HG03354 (cell line): Measurements from ENCODE around the gene RIN2.
A peak's percentile ranks its signal among the peaks of the same experiment; 100 is the strongest.
"Not testable (repeated sequence)": the region's sequence is repeated elsewhere in the genome, so short reads cannot be mapped to it uniquely, and the experiment has no call there.

Source experiments
- ATAC-seq: cut with Tn5 transposase; IDR thresholded peaks from one replicate; pipeline ENCODE4 v1.9.1; 2021; ENCODE audit warnings: mild to moderate bottlenecking; ENCODE audit not compliant: unreplicated experiment, poor library complexity, severe bottlenecking

Gene RIN2

DNA sequence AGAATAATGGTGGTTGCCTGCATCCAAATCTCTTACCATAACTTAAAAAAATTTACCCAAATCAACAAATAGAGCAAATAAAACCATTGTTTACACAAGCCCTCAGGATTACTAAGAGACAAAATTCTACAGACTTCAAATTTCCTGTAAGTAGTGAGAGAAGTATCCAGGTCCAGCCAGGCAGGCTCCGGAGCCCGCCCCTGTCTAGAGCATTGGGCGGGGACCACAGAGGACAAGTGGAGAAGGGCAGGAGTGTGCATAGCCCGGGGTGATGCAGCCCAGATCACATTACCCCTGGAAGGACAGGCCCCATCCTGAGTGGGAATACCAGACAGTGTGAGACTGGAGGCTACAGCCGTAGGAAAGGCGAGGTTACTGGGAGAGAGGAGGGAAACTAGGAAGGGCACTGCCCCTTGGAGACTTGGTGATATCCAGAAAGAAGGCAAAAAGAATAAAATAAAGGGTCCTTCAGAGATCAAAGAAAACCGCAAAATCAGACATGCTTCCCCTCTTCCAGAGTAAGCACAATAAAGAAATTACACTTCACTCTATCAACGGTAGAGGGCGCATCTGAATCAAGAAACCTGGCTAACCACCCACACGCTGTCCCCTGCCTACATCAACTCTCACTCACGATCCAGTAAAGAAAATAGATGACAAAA lies 26.6 kb downstream of the RIN2 start:
- peak; percentile 68 for ATAC-seq

DNA sequence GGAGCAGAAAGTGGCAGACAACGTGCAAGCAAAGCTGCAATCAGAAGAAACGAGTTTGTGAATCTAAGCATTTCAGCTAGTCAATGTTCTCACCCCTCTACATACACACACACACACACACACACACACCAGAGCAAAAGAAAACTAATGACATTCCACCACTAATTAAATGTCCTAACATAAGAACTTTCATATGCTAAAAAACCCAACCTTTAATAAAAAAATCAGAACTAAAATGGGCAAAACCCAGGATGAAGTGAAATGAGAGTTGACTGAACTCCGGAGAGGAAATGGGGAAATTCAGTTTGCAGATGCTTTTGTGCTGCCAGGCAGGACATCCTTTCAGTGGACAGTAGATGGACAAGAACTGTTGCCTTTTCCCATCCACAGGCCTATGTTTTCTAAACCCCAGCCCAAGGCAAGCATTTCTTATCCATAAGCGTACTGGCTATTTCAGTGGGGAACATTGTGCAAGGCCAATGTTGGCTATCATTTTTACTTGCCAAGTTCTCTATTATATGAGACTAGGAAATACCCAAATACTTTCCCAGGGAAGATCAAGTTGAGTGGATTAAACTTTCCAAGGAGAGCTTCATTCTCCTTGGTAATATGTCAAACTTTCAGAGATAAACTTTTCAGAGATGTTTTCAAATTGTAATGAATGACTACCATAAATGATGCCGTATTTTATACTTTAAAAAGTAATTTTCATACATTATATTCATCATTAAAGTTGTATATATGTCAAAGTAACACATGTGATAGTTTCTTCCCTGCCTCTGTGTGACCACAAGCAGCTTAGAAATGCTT lies 27.3 kb downstream of the RIN2 start:
- ATAC-seq = no peak

DNA sequence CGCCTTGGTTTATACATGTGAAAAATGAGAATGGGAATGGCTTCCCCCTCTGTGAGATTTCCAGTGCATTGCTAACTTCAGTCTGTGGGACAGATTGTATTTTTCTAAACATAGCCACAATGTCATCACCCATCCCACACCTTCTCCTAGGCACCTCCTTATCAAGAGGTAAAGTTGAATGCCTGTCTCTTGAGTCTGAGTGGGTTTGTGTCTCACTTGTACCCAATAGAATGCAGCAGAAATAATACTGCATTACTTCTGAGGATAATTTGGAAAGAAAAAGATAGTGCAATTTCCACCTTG lies 27.9 kb downstream of the RIN2 start:
- ATAC-seq = no peak

DNA sequence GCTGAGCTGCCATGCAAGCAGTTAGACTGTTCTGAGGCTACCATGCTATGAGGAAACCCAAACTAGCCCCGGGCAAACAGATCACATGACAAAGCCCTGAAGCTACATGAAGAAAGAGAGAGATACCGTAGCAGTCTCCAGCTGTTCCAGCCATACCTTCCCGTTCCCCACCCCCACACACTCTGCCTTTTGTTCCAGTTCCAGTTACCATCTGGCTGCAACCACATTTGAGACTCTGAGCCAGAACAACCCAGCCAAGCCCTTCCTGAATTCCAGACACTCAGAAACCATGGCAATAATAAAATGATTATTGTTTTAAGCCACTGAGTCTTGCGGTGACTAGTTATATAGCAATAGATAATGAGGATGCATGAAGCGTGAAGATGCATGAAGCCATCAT lies 28.3 kb downstream of the RIN2 start:
- no peak for ATAC-seq

GRCh38 chr20:19787366-19787765 lies 29.3 kb downstream of the RIN2 start:
- ATAC-seq = no peak

- ATAC-seq = no peak
These were observed 31.0 kb downstream of the RIN2 start for GRCh38 chr20:19789009-19789408.

GRCh38 chr20:19789446-19789845 lies 31.4 kb downstream of the RIN2 start:
- no peak for ATAC-seq

DNA sequence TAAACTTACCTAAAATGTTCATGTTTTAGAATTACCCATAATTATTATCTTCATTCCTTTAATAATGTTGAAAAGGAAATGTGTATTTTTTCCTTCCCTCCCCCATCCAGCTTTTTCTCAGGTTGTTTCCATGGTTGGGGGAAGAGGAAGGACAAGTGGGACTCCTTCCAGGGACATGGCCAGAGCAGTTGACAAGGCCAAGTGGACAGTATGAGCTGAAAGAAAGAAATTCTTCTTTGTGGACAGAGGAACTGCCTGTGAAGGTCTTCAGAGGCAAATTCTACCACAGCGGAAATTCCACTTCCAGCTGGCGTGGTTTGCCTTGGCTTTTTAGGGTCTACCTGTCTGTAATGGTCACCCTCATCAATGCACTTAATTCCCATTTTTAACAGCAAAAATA lies 33.8 kb downstream of the RIN2 start:
- ATAC-seq = no peak

DNA sequence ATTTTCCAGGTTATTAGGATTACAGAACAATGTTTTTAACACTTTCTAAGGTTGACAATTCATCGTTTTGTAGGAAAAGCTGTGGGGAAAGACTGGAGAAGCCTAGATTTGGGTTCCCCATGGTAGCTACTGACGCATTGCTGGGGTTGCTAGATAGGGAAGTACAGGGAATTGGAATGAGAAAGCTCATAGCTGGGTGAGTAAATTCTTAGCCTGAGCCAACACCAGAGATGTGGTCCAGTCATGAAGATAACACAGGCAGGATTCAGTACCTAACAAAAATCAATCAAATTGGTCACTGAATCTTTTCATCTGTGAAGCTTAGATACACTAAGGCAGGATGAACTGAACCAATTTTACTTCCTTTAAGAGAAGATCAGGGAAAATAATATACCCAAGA lies 35.7 kb downstream of the RIN2 start:
- no peak for ATAC-seq

- ATAC-seq = no peak
These were observed 36.9 kb downstream of the RIN2 start for GRCh38 chr20:19794941-19795340.

DNA sequence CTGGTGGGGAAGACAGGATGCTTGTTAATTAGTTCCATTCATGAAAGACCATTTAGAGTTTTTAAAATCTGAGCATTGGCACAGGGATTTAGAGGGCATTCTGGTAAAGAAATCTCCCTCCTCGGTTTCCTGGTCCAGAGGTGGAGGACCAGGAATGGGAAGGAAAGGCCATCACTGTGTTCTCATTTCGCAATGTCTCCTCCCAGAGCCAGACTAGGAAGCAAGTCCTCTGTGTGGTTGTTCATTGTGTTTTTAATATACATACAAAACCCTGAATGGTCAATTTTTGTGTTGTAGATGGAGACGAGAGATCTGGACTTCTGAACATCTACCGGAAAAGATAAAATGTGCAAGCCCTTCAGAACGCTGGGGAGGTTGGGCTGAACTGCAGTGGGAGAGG lies 41.3 kb downstream of the RIN2 start:
- no peak for ATAC-seq

- ATAC-seq = no peak
These were observed 44.0 kb downstream of the RIN2 start for GRCh38 chr20:19802099-19802491.

DNA sequence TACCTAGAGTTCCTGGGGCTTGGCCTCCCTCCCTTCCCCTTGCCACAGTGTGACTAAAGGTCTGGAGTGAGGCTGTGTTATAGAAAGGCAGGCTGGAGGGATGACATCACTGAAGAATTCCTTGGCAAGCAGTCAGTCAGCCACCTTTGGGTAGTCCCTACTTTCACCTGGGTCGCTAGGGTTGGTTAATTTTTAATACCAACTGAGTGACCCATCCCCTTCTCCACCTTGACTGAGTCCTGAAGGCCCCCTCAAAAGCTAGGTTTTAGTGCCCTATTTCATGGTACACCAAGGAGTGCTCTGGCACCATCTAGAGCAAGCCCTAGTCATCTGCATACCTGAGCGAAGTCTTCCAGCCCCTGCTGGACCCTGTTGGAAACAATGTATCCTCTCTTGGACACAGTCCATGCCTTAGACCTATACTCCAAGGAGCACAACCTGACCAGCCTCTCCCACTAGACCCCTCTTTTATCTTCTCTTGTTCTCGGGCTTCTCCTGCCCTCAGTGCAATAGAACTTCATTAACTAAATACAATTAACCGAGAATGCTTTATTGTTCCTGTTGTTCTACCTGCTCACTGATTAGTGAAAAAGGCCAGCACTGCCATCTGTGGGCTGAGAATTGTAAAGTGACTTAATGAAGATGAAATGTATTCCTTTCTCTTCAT lies 44.6 kb downstream of the RIN2 start:
- ATAC-seq = no peak

GRCh38 chr20:19806276-19806675 lies 48.2 kb downstream of the RIN2 start:
- not testable (repeated sequence) for ATAC-seq

- no peak for ATAC-seq
These were observed 48.7 kb downstream of the RIN2 start for GRCh38 chr20:19806806-19807190.

GRCh38 chr20:19807191-19807945 lies 49.3 kb downstream of the RIN2 start:
- no peak for ATAC-seq
